ENCODE results near the gene KDM4C.
A peak's percentile ranks its signal among the peaks of the same experiment; 100 is the strongest.

The KDM4C gene

DNA sequence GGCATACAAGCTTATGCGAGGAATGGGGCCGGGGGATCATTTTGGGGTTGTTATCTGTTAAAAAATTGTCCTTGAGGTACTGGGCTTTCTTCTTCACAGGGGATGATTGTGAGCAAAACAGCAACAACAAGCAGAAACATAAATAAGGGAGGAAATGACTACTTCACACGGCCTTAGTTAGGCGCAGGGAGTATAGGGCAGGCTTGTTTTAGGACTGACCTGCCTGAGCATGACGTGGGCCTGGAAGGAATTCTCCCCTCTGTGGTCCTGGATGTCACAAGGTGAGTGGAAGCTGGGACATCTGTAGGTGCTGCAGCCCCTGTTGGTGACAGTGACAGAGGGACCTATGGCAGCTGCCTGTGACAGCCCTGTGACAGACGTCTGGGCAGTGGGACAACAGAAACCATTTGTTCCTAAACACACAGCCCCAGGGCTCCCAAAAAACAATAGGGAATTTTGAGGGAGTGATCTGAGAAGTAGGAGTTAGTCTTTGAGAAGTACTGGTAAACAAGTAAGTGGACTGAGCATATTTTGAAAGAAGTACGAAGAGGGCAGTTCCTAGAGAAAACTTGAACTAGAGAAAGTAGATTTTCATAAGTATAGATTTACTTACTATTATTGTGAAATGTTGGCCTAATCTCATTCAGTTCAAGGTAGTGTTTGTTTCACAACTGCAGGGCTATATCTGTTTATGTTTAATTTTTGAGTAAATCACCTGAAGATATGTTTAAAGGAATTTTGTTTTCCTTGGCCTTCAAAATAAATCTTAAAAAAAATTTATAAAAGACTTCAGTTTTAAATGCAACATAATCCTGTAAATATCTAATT, 113.1 kb downstream of the KDM4C start:
- no peak for DNase-seq

- no peak for DNase-seq
Measured at GRCh38 chr9:6873857-6874256, 116.1 kb downstream of the KDM4C start.

- no peak for DNase-seq
Measured at GRCh38 chr9:6876195-6876894, 118.6 kb downstream of the KDM4C start.

DNA sequence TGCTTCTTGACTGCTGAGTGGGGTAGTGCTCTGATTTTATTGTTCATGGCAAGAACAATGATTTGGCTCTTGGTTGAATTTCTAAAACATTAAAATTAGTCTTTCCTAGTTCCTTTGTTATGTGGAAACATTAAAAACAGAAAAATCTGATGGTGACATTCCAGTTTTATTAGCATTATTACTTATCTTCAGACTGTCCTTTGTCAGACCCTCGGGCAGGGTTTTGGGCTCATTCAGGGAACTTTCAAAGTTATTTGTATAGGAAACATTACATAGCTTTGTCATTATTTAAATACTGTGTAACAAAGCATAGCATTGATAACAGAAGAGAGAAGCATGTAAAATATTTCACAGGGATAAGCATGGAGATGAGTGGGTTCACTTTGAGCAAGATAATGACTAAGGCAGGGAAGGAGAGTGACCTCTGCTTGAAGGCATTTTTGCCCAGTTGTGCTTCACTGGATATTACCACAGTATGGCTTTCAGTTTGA, 119.9 kb downstream of the KDM4C start:
- DNase-seq, result no peak

- no peak for DNase-seq
Measured at GRCh38 chr9:6880626-6881025, 122.9 kb downstream of the KDM4C start.

DNA sequence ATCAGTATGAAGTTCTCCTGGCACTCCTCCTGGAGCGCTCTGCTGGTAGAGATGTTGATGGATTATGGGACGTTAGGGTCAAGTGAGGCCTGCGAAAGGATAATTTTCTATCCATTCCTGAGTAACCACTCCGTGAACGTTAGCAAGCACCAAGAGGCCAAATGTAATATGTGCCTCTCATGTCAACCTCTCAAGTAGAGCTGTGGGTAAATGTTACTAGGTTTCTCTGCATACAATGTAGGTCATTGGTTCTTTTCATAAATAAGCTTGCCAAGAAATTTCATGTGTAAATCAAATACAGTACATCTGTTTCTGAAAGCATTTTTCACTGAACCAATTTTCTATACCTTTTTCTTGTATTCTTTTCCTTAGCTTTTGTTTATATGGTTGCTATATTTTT, 126.3 kb downstream of the KDM4C start:
- no peak for DNase-seq

GRCh38 chr9:6884990-6885389, 127.2 kb downstream of the KDM4C start:
- no peak for DNase-seq

DNA sequence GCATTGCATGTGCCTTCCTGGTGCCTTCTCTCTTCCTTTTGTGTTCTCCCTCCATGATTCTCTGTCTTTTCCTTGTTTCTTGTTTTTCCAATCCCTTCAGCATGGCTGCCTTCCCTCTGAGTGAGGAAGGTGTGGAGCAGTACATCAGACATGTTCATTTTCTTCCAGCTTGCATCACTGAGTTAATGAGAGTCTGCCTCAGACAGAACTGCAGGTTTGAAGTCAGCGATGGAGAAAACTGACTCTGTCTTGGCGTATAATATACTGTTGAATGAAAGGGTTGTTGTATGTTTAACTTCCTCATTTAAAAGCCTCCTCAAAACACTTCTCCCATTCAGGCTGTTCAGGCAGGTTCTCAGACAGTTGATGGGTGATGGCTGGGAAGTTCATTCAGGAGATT, 129.3 kb downstream of the KDM4C start:
- DNase-seq, result no peak

DNA sequence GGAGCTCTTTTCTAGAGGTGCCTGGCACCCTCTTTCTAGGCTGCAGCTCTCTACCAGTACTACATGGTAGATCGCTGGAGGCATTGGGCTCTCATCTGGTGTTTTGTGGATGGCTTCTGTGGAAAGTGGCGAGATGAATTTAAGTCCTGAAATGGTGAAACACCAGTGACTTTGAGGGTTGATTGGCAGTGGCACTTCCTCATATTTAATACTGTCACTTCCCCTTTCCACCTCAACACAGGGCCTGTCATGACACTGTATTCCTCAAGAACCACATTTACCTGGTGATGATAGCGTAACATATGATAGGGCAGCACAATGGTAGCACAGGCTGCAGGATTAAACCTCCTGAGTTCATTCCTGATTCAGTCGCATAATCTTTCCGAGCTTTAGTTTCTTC, 132.1 kb downstream of the KDM4C start:
- DNase-seq, result no peak

- no peak for DNase-seq
Measured at GRCh38 chr9:6893350-6894131, 135.8 kb downstream of the KDM4C start.

DNA sequence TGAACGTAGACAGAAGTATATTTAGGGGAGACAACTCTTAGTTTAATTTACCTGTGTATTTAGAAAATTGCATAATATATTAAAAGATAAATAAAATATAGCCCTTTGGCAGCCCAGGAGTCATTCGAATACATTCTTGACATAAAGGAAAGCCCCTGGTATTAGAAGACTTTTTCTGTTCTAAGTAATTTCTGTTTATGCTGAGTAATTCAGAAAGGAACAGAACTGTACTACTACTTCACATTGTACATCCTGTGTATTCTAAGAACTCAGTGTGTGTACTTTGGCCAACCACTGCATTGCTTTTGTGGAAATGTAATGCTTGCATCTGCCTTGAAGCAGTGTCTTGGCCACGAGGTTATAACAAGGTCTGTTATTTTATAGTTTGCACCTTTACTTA, 136.4 kb downstream of the KDM4C start:
- DNase-seq, result no peak

GRCh38 chr9:6895754-6896153, 138.0 kb downstream of the KDM4C start:
- no peak for DNase-seq

DNA sequence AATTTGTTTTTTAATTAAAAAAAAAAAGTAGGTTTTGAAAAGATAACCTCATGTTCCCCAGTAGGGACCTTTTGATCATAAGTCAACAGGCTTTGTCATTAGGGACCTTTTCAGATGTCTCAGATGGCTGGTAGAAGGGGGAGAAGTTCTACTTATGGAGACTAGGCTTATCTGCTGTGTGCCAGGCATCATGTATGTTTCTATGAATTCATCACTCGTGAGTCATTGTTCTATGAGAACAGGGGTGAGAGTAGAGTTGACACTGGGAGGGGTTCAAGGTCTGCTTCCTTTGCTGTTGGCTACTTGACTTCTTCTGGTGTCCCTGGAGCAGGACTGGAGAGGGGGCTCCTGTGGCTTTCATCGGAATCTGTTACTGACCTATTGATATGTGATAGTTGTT, 138.8 kb downstream of the KDM4C start:
- DNase-seq, result no peak

DNA sequence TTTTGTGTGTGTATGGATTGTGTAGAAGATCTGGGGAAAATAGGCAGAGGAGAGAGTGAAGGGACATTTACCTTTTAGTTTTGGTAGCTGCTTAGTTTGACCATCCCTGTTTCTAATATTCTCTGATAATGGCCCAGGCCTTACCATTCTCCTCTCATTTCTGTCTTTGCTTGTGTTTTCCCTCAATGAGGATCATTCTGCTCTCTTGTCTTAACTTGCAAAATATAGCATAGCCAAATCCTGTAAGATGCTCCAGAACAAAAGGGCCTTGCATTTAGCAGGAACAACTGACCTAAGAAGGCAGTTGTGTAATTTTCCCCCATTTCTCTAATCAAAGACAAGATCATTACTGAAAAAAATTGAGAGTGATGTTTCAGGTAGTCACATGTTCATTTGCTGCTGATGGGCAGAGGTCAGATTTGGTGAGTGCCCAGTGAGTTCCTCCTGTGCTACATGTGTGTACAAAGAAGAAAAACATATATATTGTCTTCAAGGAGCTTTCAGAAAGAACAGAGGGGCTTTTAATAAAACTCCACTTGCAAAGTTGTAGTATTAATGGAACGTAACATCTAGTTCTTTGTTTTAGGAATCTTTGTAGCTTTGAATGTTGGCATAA, 139.5 kb downstream of the KDM4C start:
- no peak for DNase-seq

DNA sequence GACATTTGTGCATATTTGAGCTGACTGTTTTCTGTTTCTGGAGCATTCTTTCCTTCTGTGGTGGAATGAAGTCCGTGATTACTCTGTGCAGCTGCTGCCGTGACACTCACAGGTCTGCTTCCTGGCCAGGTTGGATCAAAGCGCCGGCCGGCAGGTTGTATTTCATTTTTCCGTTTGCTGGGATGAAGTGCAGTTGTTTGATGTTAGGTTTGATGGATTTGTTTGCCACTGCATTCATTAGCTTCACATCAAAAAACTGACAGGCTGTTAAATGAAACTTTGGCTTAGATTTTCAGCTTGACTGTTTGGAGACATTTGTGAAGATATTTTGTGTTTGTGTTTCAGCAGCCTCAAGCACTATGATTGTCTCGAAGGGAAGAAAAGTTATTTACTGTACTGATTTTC, 140.1 kb downstream of the KDM4C start:
- DNase-seq, result no peak

GRCh38 chr9:6899274-6899673, 141.5 kb downstream of the KDM4C start:
- no peak for DNase-seq

DNA sequence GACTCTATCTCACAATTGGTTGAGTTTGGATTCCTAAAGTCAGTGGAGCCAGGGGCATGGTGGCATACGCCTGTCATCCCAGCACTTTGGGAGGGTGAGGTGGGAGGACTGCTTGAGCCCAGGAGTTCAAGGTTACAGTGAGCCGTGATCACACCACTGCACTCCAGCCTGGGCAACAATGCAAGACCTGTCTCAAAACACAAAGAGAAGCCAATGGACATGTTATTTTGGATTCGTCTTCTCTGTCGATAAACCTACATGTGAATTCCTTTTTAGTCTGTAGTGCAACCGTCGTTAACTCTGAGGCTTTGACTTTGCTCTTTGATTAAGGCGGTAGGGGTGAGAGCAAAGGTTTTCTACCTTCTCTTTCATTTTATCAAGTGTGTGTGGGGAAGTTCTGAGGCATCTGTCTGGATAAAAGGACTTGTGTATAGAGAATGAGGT, 142.7 kb downstream of the KDM4C start:
- no peak for DNase-seq

DNA sequence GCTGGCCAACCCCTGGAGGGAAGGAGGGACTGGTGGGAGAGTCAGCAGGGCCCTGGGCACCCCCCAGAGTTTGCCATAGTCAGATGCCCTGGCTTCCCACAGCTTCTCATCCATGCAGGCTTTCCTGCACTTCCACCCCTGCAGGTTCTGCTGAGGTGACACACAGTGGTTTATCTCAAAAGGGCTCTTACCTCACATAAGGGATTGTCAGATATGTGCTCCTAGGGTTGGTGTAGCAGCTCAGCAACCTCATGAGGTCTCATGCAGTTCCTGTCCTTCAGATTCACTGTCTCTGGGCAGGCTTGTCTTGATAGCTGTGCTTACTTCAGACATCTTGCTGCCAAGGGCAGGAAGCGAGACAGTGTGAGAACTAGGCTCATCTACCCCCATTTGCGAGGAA, 143.4 kb downstream of the KDM4C start:
- no peak for DNase-seq

GRCh38 chr9:6902423-6902822, 144.7 kb downstream of the KDM4C start:
- DNase-seq, result no peak

GRCh38 chr9:6904371-6904770, 146.6 kb downstream of the KDM4C start:
- DNase-seq, result no peak

DNA sequence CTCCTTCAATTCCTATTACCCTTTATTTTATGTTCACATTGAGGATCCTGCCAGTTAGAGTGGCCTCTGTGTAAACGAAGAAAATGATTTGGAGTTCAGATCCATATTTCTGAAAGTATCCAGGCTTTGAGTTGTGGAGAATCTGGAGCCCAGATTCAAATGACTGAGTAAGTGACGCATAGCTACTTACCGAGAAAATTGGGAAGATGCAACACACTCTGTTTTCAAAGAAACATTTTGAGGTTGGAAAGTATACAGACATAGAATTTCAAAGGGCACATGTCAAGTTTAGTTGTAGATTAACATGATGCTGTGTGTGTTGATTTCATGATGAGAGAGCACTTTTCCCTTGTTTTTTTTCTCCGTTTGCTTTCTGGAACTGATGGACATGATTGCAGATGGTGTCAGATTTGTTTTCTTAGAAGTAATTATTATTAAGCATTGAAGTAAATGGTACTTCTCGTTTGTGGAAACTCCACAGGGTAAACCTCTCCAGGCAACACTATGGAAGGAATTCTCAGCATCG, 148.1 kb downstream of the KDM4C start:
- DNase-seq, result no peak

DNA sequence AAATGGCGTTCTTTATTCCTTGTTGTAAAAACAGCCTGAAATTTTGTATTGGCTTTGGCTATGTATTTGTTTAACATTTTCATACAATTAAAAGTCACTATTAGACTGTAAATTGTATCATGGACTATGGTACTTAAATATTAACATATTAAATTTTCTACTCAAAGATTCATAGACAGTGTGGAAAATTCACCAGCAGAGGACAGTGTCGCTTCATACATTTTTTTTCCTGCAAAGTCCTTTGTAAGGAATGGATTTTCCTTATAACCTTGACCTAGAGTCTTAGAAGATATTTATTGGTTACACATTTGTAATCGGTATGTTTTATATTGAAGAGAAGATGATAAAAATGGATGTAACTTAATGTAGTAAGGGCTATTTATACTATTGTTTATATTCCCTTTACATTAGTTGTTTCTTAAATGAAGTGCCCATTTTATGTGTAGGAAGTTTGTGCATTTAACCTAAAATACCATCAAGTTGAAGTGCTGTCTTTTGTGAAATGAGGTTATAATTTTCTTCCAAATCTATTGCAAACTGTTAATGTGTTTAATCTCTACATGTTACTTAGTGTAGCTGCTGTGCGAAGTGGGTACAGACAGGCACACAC, 150.1 kb downstream of the KDM4C start:
- peak; percentile 37 for DNase-seq

Data from femur (tissue), 1 donor.